ENCODE data around the gene TMEM258.

DNA sequence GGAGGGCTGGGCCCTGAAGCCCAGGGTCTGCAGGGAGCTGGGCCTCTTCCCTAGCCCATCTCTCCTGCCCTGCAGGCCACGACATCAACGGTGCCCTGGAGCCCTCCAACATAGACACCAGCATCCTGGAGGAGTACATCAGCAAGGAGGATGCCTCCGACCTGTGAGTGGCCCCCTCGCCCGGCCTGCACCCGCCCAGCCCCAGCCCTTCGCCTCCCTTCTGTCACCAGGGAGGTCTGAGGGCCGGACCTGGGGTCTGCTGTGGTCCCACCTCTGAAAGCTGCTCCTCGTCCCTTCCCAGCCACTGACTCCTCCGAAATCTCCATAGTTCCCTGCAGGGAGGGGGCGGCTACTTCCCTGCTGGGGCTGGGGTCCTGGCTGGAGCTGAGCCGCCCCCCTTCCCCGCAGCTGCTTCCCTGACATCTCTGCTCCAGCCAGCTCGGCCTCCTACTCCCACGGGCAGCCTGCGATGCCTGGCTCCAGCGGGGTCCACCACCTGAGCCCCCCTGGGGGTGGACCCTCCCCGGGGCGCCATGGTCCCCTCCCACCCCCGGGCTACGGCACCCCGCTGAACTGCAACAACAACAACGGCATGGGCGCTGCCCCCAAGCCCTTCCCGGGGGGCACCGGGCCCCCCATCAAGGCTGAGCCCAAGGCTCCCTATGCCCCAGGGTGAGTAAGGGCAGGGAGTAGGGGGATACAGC lies 26.7 kb downstream of the TMEM258 start:
- TF ChIP-seq, protein P1, sequence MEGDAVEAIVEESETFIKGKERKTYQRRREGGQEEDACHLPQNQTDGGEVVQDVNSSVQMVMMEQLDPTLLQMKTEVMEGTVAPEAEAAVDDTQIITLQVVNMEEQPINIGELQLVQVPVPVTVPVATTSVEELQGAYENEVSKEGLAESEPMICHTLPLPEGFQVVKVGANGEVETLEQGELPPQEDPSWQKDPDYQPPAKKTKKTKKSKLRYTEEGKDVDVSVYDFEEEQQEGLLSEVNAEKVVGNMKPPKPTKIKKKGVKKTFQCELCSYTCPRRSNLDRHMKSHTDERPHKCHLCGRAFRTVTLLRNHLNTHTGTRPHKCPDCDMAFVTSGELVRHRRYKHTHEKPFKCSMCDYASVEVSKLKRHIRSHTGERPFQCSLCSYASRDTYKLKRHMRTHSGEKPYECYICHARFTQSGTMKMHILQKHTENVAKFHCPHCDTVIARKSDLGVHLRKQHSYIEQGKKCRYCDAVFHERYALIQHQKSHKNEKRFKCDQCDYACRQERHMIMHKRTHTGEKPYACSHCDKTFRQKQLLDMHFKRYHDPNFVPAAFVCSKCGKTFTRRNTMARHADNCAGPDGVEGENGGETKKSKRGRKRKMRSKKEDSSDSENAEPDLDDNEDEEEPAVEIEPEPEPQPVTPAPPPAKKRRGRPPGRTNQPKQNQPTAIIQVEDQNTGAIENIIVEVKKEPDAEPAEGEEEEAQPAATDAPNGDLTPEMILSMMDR (IDR thresholded peaks at IDR 0.05), result no peak
- no peak for TF ChIP-seq POLR2A (IDR thresholded peaks at IDR 0.05)

Data from body of pancreas (tissue), 4 donors.